Measurements from ENCODE around the gene SH3GLB1.

Gene SH3GLB1

GRCh38 chr1:86733340-86733739 is 29.0 kb downstream of the SH3GLB1 start:
- DNase-seq (ENCODE audit: low read depth in 2 of 2): no peak

GRCh38 chr1:86739648-86740509 is 35.5 kb downstream of the SH3GLB1 start:
- no peak for DNase-seq (ENCODE audit: low read depth in 2 of 2)

- DNase-seq (ENCODE audit: low read depth in 2 of 2): no peak
These were observed 37.7 kb downstream of the SH3GLB1 start for GRCh38 chr1:86741947-86742572.

DNA sequence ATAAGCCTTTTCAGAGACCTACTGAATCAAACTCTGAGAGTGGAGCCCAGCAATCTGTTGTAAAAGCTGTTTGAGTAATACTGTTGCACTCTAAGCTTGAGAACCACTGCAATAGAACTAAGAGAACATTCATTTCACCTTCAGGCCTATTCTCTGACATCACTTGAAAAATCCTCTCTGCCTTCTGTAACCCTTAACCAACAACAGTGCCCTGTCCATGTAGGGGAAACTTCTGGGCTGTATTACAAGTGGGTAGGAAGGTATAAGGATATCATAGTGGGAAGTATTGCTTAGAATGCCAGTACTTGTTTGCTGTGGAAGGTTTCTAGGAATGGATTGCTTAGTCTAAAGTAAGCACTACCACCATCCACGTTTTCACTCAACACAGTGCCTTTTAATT is 42.9 kb downstream of the SH3GLB1 start:
- no peak for DNase-seq (ENCODE audit: low read depth in 2 of 2)

DNA sequence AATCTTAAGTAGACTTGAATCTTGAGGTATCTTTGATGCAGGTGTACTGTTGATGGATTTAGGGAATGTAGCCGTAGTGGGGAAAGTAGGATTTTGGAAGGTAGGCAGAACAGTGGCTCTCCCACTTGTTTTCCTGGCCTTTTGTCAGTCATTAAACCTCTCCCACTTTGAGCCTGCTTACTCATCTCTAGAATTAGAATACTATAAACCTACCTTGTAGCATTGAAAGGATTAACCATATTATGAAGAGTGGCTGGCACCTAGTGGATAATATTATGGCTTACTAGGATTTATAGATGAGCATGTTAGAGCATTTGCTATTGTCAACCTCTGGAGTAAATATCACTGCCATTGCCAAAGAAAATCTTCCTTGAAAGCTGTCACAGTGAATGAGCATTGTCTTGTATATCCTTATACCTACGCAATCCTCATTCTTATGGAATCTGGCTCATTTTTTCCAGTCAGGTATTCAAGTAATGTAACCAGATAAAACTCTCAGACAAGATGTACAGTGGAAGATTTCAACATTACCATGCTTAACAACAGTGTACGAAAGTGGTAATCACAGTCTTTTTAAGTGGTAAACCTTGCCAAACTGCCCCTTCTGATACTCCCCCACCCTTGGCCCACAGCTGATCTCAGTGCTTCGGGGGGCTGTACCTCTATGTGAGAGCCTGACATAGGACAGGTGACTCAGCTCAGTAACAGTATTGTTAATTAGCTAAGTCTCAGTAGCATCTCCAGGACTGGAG is 44.4 kb downstream of the SH3GLB1 start:
- no peak for DNase-seq (ENCODE audit: low read depth in 2 of 2)

DNA sequence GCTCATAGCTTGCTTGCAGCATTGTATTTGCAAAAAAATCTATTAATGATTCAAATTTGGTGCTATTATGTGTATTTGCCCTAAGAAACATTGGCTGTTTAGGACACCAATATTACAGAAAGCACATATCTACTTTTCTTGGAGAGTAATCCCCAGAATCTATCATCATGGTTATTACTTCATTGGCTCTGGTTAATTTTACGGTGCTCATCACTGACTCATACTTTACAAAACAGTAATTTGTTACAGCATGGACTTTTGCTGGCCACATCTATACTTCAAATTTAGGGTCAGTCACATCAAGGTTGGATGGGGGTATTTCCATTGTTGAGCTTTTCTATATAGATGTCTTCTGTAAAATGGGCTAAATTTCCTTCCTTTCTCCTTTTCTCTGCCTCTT is 45.7 kb downstream of the SH3GLB1 start:
- no peak for DNase-seq (ENCODE audit: low read depth in 2 of 2)

GRCh38 chr1:86750530-86750929 is 46.2 kb downstream of the SH3GLB1 start:
- no peak for DNase-seq (ENCODE audit: low read depth in 2 of 2)

GRCh38 chr1:86751923-86752322 is 47.5 kb downstream of the SH3GLB1 start:
- no peak for DNase-seq (ENCODE audit: low read depth in 2 of 2)

GRCh38 chr1:86753700-86754099 is 49.3 kb downstream of the SH3GLB1 start:
- DNase-seq (ENCODE audit: low read depth in 2 of 2): no peak

GRCh38 chr1:86754265-86754974 is 50.0 kb downstream of the SH3GLB1 start:
- no peak for DNase-seq (ENCODE audit: low read depth in 2 of 2)

- DNase-seq (ENCODE audit: low read depth in 2 of 2): no peak
These were observed 51.7 kb downstream of the SH3GLB1 start for GRCh38 chr1:86756062-86756406.

DNA sequence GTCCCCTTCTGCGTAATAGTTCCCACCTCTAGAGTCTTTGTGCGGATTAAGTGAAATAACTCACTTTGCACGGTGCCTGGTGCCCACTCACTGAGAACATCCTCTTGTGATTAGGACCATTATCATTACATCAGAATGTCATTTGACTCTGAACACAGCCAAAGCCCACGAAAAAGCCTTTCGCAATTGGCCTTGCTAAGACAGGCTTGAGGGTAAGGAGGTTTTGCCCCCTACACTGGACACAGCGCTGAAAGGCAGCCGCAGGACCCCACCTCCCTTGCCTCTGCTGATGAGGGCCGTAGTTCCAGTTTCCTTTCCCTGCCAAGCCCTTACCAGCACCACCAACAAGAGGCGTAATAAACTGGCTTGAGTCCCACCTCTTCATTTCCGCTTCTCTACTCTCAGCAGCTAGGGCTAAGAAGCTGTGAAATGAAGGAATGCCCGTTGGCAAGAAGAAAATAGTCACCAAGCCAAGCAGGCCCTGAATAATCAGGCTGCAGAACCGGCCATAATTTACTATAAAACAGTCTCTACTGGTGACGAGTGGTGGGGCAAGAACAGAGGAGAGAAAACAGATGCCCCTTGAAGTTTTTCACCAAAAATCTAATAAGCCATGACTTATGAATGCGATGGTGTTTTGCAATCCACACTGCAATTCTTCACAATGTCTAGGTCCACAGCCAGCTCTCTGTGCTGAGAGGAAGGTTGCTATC is 53.1 kb downstream of the SH3GLB1 start:
- DNase-seq (ENCODE audit: low read depth in 2 of 2): no peak

DNA sequence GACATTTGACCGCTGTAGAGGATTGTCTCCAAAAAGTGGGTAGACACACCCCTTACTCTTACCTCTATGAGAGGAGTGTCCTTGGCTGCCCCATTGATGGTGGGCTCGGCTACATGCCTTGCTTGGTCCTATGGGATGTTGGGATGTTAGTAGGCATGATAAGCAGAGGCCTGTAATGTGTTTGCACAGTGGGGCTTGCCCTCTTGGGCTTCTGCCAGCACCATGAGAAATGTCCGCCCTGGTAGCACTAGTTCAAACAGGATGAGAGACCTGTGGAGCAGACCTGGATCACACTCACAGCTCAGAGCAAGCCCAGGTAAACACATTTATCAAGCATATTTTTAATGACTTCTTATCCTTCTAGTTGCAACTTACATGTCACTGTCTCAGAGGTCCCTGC is 54.2 kb downstream of the SH3GLB1 start:
- no peak for DNase-seq (ENCODE audit: low read depth in 2 of 2)

- DNase-seq (ENCODE audit: low read depth in 2 of 2): no peak
These were observed 55.8 kb downstream of the SH3GLB1 start for GRCh38 chr1:86760199-86760598.

DNA sequence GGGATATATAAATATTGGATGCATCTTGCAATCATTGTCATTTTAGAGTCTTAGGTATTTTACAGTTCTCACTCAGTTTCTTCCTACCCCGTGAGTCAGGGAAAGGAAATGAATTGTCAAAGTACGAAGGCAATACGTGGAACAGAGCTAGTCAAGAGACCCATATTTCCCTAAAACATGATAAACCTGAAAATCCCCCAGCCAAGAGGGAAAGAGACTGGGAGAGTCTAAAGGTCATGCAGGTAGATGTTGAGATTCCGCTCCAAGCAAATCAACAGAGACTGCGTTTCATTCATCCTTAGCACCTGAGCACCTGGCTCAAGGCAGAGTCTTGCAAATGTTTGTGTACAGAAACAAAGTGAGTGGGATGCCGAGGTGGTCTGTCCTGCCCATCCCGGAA is 58.0 kb downstream of the SH3GLB1 start:
- no peak for DNase-seq (ENCODE audit: low read depth in 2 of 2)

GRCh38 chr1:86764523-86764922 is 60.1 kb downstream of the SH3GLB1 start:
- DNase-seq (ENCODE audit: low read depth in 2 of 2): no peak

GRCh38 chr1:86765073-86765472 is 60.7 kb downstream of the SH3GLB1 start:
- no peak for DNase-seq (ENCODE audit: low read depth in 2 of 2)

DNA sequence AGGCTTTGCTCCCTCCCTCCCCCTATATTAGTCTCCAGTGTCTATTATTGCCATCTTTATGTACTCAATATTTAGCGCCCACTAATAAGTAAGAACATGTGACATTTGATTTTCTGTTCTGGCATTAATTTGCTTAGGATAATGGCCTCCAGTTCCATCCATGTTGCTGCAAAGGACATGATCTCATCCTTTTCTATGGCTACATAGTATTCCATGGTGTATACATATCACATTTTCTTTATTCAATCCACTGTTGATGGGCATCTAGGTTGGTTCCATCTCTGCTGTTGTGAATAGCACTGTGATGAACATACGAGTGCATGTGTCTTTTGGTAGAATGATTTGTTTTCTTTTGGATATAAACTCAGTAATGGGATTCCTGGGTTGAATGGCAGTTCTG is 61.3 kb downstream of the SH3GLB1 start:
- no peak for DNase-seq (ENCODE audit: low read depth in 2 of 2)

DNA sequence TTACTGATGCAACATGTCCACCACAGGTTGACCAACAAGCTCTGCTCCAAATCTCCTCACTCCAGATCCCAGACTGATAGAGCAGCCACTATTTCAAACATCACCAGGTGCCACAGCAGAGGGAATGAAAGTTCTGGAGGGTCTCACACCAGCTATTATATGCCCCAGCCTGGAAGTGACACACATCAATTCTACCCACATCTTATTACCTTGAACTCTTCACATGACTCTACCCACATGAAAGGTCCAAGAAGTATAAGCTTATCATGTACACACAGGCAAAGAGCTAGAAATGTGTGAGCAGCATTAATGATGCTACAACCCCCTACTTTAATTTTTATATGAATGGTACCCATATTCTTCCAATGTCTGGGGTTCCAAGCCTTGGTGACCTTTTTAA is 64.2 kb downstream of the SH3GLB1 start:
- no peak for DNase-seq (ENCODE audit: low read depth in 2 of 2)

DNA sequence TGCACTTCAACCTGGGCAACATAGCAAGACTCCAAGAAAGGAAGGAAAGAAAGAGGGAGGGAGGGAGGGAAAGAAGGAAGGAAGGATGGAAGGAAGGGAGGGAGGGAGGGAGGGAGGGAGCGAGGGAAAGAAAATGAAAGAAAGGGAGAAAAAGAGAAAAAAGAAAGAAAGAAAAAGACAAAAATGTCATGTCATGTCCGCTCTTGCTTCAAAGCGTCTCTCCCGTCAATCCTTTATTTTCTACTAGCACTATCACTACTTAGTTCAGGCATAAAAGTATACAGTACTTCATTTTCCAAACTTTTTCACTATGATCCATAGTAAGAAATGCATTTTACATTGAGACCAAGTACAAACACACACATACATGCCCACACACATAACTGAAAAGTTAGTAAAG is 64.7 kb downstream of the SH3GLB1 start:
- DNase-seq (ENCODE audit: low read depth in 2 of 2): no peak

Measured in stimulated activated CD8-positive, alpha-beta memory T cell treated with anti-CD3 and anti-CD28 coated beads, Interleukin-15, amount 100 ng/mL, for 4 hours (primary cell).